ENCODE data around the gene MFN2. TPM values are rescaled to one million over a fixed set of nuclear protein-coding genes. Genes with fewer than 3 reads are reported as not detected.

MFN2 gene
- total and polyA plus RNA-seq, 2 experiments from 2014 or later = 15.1 to 40.4 TPM

GRCh38 chr1:11957897-11958296, 22.3 kb upstream of the MFN2 start (continued):
- no peak for TF ChIP-seq ZNF462 (CRISPR knock-in tag; IDR thresholded peaks at IDR 0.05)
- no peak for TF ChIP-seq CTCF (conservative IDR thresholded peaks at IDR 0.05; ENCODE audit: low read depth in 2 of 2)
- TF ChIP-seq ZNF114 (CRISPR knock-in tag; IDR thresholded peaks at IDR 0.05) = no peak

GRCh38 chr1:11960276-11960675, 20.0 kb upstream of the MFN2 start:
- Mint-ChIP-seq H3K27ac (no peak overlapping the region), H3K4me1 (no peaks in the 10 kb centered on the region), H3K27me3 (ENCODE audit: insufficient read depth, low read depth, poor library complexity) (peaks cover 1% of the 10 kb centered on the region), H3K36me3 (ENCODE audit: low read depth) (peaks cover 23% of the 10 kb centered on the region), H3K4me3 (no peak overlapping the region), H3K9me3 (no peaks in the 10 kb centered on the region)
- Histone ChIP-seq H3K27ac (ENCODE audit: low read depth) (no peak overlapping the region), H3K4me3 (no peak overlapping the region), H3K4me1 (ENCODE audit: insufficient read depth) (no peaks in the 10 kb centered on the region), H3K4me2 (no peak overlapping the region), H3F3A (replicated peaks; ENCODE audit: low read depth) (no peaks in the 10 kb centered on the region), H3K79me2 (replicated peaks; ENCODE audit: insufficient read depth) (no peaks in the 10 kb centered on the region), H3K27me3 (ENCODE audit: insufficient read depth) (no peaks in the 10 kb centered on the region), H3K36me3 (ENCODE audit: insufficient read depth) (peaks cover 4% of the 10 kb centered on the region; the same call in 1 of the 2 replicates), H3K9me2 (ENCODE audit: insufficient read depth) (no peaks in the 10 kb centered on the region), H4K20me1 (replicated peaks; ENCODE audit: insufficient read depth) (no peaks in the 10 kb centered on the region), H2AFZ (no peak overlapping the region)
- no peak for ATAC-seq
- DNase-seq (ENCODE audit: low spot score) = no peak
- TF ChIP-seq EZH2 (IDR thresholded peaks at IDR 0.05; ENCODE audit: low read depth, unreplicated experiment) = no peak
- no peak for TF ChIP-seq ETS1 (IDR thresholded peaks at IDR 0.05)
- no peak for TF ChIP-seq CTCF (conservative IDR thresholded peaks at IDR 0.05; ENCODE audit: low read depth in 2 of 2)
- no peak for TF ChIP-seq EZH2phosphoT487 (IDR thresholded peaks at IDR 0.05; ENCODE audit: unreplicated experiment)
- no peak for TF ChIP-seq NANOG (IDR thresholded peaks at IDR 0.05; ENCODE audit: borderline replicate concordance)
- no peak for TF ChIP-seq JUNB (IDR thresholded peaks at IDR 0.05; ENCODE audit: unreplicated experiment)
- TF ChIP-seq ZNF114 (CRISPR knock-in tag; IDR thresholded peaks at IDR 0.05) = no peak
- no peak for TF ChIP-seq ZNF331 (CRISPR knock-in tag; IDR thresholded peaks at IDR 0.05; ENCODE audit: low read depth)
- no peak for TF ChIP-seq POLR2AphosphoS5 (IDR thresholded peaks at IDR 0.05; ENCODE audit: low read depth)
